HG02571 (cell line): ENCODE results near the gene DUOXA2.

Experiments
- ATAC-seq: cut with Tn5 transposase; IDR thresholded peaks from one replicate; pipeline ENCODE4 v1.9.1; 2021; ENCODE audit warnings: mild to moderate bottlenecking, moderate library complexity; ENCODE audit not compliant: unreplicated experiment

Gene DUOXA2

GRCh38 chr15:45116482-45117307, 2.6 kb downstream of the DUOXA2 start:
- ATAC-seq, result no peak

GRCh38 chr15:45117308-45118130, 3.4 kb downstream of the DUOXA2 start:
- ATAC-seq, result no peak

GRCh38 chr15:45118131-45118588, 4.0 kb downstream of the DUOXA2 start:
- peak; percentile 85 for ATAC-seq

GRCh38 chr15:45118996-45119395, 4.9 kb downstream of the DUOXA2 start:
- ATAC-seq, result no peak

GRCh38 chr15:45120081-45120972, 6.2 kb downstream of the DUOXA2 start:
- ATAC-seq, result no peak

- no peak for ATAC-seq
Measured at GRCh38 chr15:45121020-45121419, 6.9 kb downstream of the DUOXA2 start.

- no peak for ATAC-seq
Measured at GRCh38 chr15:45121706-45122417, 7.7 kb downstream of the DUOXA2 start.

GRCh38 chr15:45122719-45123118, 8.6 kb downstream of the DUOXA2 start:
- no peak for ATAC-seq

GRCh38 chr15:45123397-45123796, 9.3 kb downstream of the DUOXA2 start:
- ATAC-seq, result no peak

- ATAC-seq, result no peak
Measured at GRCh38 chr15:45126535-45127158, 12.5 kb downstream of the DUOXA2 start.

- ATAC-seq, result no peak
Measured at GRCh38 chr15:45128971-45129639, 15.0 kb downstream of the DUOXA2 start.

GRCh38 chr15:45129651-45130129, 15.6 kb downstream of the DUOXA2 start, which contains the start of the genes DUOX1 and DUOXA1:
Gene DUOX1 (plus strand): TSS chr15:45129994. CDS start chr15:45131967, 1,973 bp downstream.
Gene DUOXA1 (minus strand): TSS chr15:45129879. CDS start chr15:45123014, 6,865 bp downstream.
- ATAC-seq, result no peak

GRCh38 chr15:45130291-45131000, 16.3 kb downstream of the DUOXA2 start:
- ATAC-seq, result no peak

GRCh38 chr15:45131510-45131909, 17.4 kb downstream of the DUOXA2 start:
- ATAC-seq, result no peak

- ATAC-seq, result no peak
Measured at GRCh38 chr15:45132844-45133560, 18.9 kb downstream of the DUOXA2 start.

- no peak for ATAC-seq
Measured at GRCh38 chr15:45133561-45133920, 19.4 kb downstream of the DUOXA2 start.

GRCh38 chr15:45134046-45134445, 19.9 kb downstream of the DUOXA2 start:
- no peak for ATAC-seq
